ENCODE data around the gene ABI2.
A peak's percentile ranks its signal among the peaks of the same experiment; 100 is the strongest.

Gene ABI2

GRCh38 chr2:203471323-203471722 lies 143.1 kb downstream of the ABI2 start:
- no peak for TF ChIP-seq CTCF (IDR thresholded peaks at IDR 0.05; ENCODE audit: low read depth, low read length, missing control alignments)
- in situ Hi-C loops (cut with HindIII; ENCODE audit: low pct_ligation_motif_present, low sequenced_read_pairs): no loop called here
- no peak overlapping the region for H3K27ac ChIP-seq
- DNase-seq: no peak
- peaks cover 19% of the 10 kb centered on the region for H3K36me3 ChIP-seq (replicated peaks)
- no peaks in the 10 kb centered on the region for H3K27me3 ChIP-seq (replicated peaks)
- no peak overlapping the region for H3K4me3 ChIP-seq (ENCODE audit: low read depth, low read length)

GRCh38 chr2:203476881-203477280 lies 148.7 kb downstream of the ABI2 start:
- H3K27me3 ChIP-seq (replicated peaks): no peaks in the 10 kb centered on the region
- no peak overlapping the region for H3K27ac ChIP-seq
- in situ Hi-C loops (cut with HindIII; ENCODE audit: low pct_ligation_motif_present, low sequenced_read_pairs): loop anchor here (25.0 kb wide), 1 partner anchor 335 kb away; no protein-coding TSS in a partner anchor
- peaks cover 17% of the 10 kb centered on the region for H3K36me3 ChIP-seq (replicated peaks)
- no peak overlapping the region for H3K4me3 ChIP-seq (ENCODE audit: low read depth, low read length)
- TF ChIP-seq CTCF (IDR thresholded peaks at IDR 0.05; ENCODE audit: low read depth, low read length, missing control alignments): no peak
- DNase-seq: no peak

- Histone ChIP-seq H3K27ac (no peak overlapping the region), H3K27me3 (replicated peaks) (no peaks in the 10 kb centered on the region), H3K36me3 (replicated peaks) (peaks cover 32% of the 10 kb centered on the region), H3K4me3 (ENCODE audit: low read depth, low read length) (no peak overlapping the region)
- in situ Hi-C loops (cut with HindIII; ENCODE audit: low pct_ligation_motif_present, low sequenced_read_pairs): loop anchor here (25.0 kb wide), 1 partner anchor 332 kb away; no protein-coding TSS in a partner anchor
- DNase-seq: no peak
- TF ChIP-seq CTCF (IDR thresholded peaks at IDR 0.05; ENCODE audit: low read depth, low read length, missing control alignments): no peak
Measured at GRCh38 chr2:203480623-203481022, 152.4 kb downstream of the ABI2 start.

- no peak overlapping the region for H3K27ac ChIP-seq
- TF ChIP-seq CTCF (IDR thresholded peaks at IDR 0.05; ENCODE audit: low read depth, low read length, missing control alignments): peak; percentile 64
- H3K4me3 ChIP-seq (ENCODE audit: low read depth, low read length): no peak overlapping the region
- no peaks in the 10 kb centered on the region for H3K27me3 ChIP-seq (replicated peaks)
- in situ Hi-C loops (cut with HindIII; ENCODE audit: low pct_ligation_motif_present, low sequenced_read_pairs): loop anchor here (25.0 kb wide), 1 partner anchor 328 kb away; no protein-coding TSS in a partner anchor
- H3K36me3 ChIP-seq (replicated peaks): peaks cover 38% of the 10 kb centered on the region
- no peak for DNase-seq
Measured at GRCh38 chr2:203484266-203485112, 156.3 kb downstream of the ABI2 start.

GRCh38 chr2:203489531-203489930 lies 161.3 kb downstream of the ABI2 start:
- H3K4me3 ChIP-seq (ENCODE audit: low read depth, low read length): no peak overlapping the region
- no peak for DNase-seq
- no peaks in the 10 kb centered on the region for H3K27me3 ChIP-seq (replicated peaks)
- in situ Hi-C loops (cut with HindIII; ENCODE audit: low pct_ligation_motif_present, low sequenced_read_pairs): loop anchor here (25.0 kb wide), 1 partner anchor 323 kb away; no protein-coding TSS in a partner anchor
- TF ChIP-seq CTCF (IDR thresholded peaks at IDR 0.05; ENCODE audit: low read depth, low read length, missing control alignments): no peak
- H3K27ac ChIP-seq: no peak overlapping the region
- peaks cover 40% of the 10 kb centered on the region for H3K36me3 ChIP-seq (replicated peaks)

All from brain microvascular endothelial cell (primary cell).